Progenitor cell of endocrine pancreas (in vitro differentiated cells): ENCODE measurements around the gene SH2D7. TPM values are rescaled to one million over a fixed set of nuclear protein-coding genes. Genes with fewer than 3 reads are reported as not detected.
"Not testable (repeated sequence)": the region's sequence is repeated elsewhere in the genome, so short reads cannot be mapped to it uniquely, and the experiment has no call there.

ENCODE experiments used
- DNase-seq: peaks from one replicate; pipeline ENCODE4 v3.0.0; 2021; ENCODE audit warnings: low spot score; ENCODE audit not compliant: unreplicated experiment
- H3K27ac Mint-ChIP-seq: 2 replicates; pipeline ENCODE4 v1.8.0; 2021; ENCODE audit warnings: mild to moderate bottlenecking, moderate library complexity, mixed read lengths
- H3K27me3 Mint-ChIP-seq: 2 replicates; pipeline ENCODE4 v1.8.0; 2021; ENCODE audit warnings: mixed read lengths
- H3K36me3 Mint-ChIP-seq: 2 replicates; pipeline ENCODE4 v1.8.0; 2022; ENCODE audit warnings: mixed read lengths; ENCODE audit not compliant: insufficient read depth
- H3K4me1 Mint-ChIP-seq: 2 replicates; pipeline ENCODE4 v1.8.0; 2021; ENCODE audit warnings: low read depth, mixed read lengths
- H3K4me3 Mint-ChIP-seq: 2 replicates; pipeline ENCODE4 v1.8.0; 2021; ENCODE audit warnings: low read depth, mild to moderate bottlenecking, moderate library complexity, mixed read lengths
- H3K9me3 Mint-ChIP-seq: 2 replicates; pipeline ENCODE4 v1.8.0; 2021; ENCODE audit warnings: low read depth, mixed read lengths
- total RNA-seq: library from RNA; stranded (reverse); gene quantifications from 2 replicates; pipeline ENCODE4 v1.2.1, GENCODE V29; 2021
- TF ChIP-seq, protein P1 (sequence below): fragments of 200-600 bp; sonication (generic); IDR thresholded peaks from one replicate; pipeline ENCODE4 v1.5.0; 2021; ENCODE audit warnings: antibody characterized with exemption, mild to moderate bottlenecking; ENCODE audit not compliant: unreplicated experiment

SH2D7 gene
- total RNA-seq, 1 donor from 2014 or later = not detected

DNA sequence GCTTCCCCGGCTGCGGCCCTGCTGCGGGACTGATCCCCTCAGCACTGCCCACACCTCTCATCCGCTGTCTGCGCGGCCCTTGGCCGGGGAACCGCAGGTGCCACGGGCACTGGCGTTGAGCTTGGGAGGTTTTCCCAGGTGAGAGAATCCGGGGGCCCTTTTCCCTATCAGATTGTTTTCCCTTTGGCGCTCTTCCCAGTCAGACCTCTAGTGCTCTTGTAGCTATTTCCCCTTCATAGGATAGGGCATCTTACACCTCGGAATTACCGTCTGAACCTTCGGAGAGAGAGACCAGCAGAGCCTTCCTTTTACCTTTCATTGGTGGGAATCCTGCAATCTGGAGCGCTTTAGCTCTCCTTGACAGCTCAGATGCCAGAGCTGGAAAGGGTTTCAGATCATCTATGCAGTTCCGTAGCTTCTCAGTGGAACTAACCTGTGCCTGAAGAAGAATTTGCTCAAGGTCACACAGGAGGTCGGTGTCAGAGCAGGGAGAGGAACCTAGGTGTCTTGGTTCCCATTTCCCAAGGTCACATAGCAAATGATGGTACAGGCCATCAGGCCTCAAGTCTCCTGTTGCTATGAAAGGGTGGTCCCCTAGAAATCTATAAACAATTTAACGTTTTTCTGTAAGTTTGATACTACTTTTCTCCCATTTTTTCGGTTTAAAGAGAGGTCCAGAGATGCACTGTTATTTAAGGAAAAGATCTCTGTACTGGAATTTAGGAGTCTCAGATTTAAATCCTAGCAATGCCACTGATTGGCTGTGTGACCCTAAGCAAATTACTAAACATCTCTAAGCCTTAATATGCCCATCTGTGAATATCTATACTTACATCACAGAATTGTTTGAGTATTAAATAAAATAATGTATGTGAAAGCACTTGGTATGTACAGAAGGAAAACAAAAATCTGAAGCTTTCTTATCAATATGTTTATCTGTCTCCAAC lies 57.7 kb downstream of the SH2D7 start:
- Mint-ChIP-seq H3K36me3 (no peaks in the 10 kb centered on the region), H3K27ac (peak overlapping the region; percentile 70), H3K4me3 (peak overlapping the region; percentile 89), H3K9me3 (no peaks in the 10 kb centered on the region), H3K4me1 (peaks cover 11% of the 10 kb centered on the region), H3K27me3 (no peaks in the 10 kb centered on the region)
- no peak for DNase-seq
- TF ChIP-seq, protein P1, sequence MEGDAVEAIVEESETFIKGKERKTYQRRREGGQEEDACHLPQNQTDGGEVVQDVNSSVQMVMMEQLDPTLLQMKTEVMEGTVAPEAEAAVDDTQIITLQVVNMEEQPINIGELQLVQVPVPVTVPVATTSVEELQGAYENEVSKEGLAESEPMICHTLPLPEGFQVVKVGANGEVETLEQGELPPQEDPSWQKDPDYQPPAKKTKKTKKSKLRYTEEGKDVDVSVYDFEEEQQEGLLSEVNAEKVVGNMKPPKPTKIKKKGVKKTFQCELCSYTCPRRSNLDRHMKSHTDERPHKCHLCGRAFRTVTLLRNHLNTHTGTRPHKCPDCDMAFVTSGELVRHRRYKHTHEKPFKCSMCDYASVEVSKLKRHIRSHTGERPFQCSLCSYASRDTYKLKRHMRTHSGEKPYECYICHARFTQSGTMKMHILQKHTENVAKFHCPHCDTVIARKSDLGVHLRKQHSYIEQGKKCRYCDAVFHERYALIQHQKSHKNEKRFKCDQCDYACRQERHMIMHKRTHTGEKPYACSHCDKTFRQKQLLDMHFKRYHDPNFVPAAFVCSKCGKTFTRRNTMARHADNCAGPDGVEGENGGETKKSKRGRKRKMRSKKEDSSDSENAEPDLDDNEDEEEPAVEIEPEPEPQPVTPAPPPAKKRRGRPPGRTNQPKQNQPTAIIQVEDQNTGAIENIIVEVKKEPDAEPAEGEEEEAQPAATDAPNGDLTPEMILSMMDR = no peak

DNA sequence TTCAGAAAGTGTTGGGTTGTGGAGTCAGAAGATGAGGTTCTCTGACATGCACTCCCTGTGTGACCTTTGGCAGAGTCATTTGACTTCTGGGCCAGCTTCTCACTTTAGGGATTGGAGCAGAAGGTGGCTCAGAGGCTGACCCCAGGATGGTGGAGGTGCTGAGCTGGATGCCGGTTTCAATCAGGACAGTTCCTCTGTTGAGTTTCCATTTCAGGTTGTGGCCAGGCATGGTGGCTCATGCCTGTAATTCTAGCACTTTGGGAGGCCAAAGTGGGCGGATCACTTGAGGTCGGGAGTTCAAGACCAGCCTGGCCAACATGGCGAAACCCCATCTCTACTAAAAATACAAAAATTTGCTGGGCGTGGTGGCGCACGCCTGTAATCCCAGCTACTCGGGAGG lies 58.7 kb downstream of the SH2D7 start:
- H3K27ac Mint-ChIP-seq, H3K36me3 Mint-ChIP-seq, DNase-seq, H3K27me3 Mint-ChIP-seq, H3K9me3 Mint-ChIP-seq: not testable (repeated sequence)
- Mint-ChIP-seq H3K4me3 (peak overlapping the region; percentile 31), H3K4me1 (peaks cover 11% of the 10 kb centered on the region)

Other genes with a start within 250 kb of the SH2D7 start
- 10.8 and 15.4 TPM in 2 replicates for gene TBC1D2B, start 14.8 kb upstream of the SH2D7 start, total RNA-seq
- 41.6 and 44.9 TPM in 2 replicates for gene CIB2, start 38.9 kb downstream of the SH2D7 start, total RNA-seq
- gene IDH3A, start 56.8 kb downstream of the SH2D7 start, total RNA-seq = 34.9 and 35.4 TPM in 2 replicates
- gene ACSBG1, start 142.0 kb downstream of the SH2D7 start, total RNA-seq = 0.18 TPM in 1 of 2 replicates, not detected in the other
- gene DNAJA4, start 172.0 kb downstream of the SH2D7 start, total RNA-seq = 4.6 and 4.8 TPM in 2 replicates
- 46.1 and 51.4 TPM in 2 replicates for gene SKIC8, start 207.0 kb downstream of the SH2D7 start, total RNA-seq
- 1.1 and 2.8 TPM in 2 replicates for gene CRABP1, start 247.8 kb downstream of the SH2D7 start, total RNA-seq